GM10266 (cell line): ENCODE results near the gene PLA2G6.

Experiments
- DNase-seq: peaks from one replicate; pipeline ENCODE4 v3.0.0; 2012; ENCODE audit errors: extremely low spot score
- TF ChIP-seq, protein P1 (sequence below): IDR thresholded peaks from 2 replicates; pipeline ENCODE4 v1.5.1; 2012; ENCODE audit warnings: mild to moderate bottlenecking, low read depth; ENCODE audit not compliant: control insufficient read depth, insufficient read depth; ENCODE audit errors: missing control alignments

PLA2G6 gene

DNA sequence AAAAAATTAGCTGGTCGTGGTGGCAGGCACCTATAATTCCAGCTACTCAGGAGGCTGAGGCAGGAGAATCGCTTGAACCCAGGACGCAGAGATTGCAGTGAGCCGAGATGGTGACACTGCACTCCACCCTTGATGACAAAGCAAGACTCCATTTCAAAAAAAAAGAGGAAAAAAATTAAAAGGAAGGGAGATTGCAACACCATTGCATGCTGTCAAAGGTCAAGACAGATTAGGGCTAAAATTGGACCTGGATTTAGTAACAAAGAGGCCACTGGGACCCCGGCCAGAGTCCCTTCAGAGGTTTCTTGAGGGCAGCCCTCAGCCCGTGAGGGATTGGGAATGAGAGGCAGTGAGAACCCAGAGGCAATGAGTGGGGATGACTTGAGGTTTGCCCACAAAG is 11.9 kb upstream of the PLA2G6 start:
- no peak for DNase-seq
- TF ChIP-seq, protein P1, sequence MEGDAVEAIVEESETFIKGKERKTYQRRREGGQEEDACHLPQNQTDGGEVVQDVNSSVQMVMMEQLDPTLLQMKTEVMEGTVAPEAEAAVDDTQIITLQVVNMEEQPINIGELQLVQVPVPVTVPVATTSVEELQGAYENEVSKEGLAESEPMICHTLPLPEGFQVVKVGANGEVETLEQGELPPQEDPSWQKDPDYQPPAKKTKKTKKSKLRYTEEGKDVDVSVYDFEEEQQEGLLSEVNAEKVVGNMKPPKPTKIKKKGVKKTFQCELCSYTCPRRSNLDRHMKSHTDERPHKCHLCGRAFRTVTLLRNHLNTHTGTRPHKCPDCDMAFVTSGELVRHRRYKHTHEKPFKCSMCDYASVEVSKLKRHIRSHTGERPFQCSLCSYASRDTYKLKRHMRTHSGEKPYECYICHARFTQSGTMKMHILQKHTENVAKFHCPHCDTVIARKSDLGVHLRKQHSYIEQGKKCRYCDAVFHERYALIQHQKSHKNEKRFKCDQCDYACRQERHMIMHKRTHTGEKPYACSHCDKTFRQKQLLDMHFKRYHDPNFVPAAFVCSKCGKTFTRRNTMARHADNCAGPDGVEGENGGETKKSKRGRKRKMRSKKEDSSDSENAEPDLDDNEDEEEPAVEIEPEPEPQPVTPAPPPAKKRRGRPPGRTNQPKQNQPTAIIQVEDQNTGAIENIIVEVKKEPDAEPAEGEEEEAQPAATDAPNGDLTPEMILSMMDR = no peak

DNA sequence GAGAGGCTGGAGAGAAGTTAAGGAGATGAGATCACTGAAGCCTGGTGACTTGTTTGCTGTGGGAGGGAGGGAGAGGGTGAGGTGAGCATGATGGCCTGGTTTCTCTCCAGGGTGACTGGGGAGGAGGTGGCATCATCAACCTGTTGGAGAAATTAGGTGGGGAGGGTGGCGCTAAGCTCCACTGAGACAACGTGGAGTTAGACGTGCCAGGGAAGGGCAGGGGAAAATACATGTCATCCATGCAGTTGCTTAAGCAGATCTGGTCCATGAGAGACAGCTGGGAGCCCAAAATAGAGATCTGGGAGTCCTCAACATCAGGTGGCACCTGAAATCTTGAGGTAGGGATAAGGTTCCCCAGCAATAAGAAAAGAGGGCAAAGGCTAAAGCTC is 10.8 kb upstream of the PLA2G6 start:
- TF ChIP-seq, protein P1 = no peak
- DNase-seq = no peak

DNA sequence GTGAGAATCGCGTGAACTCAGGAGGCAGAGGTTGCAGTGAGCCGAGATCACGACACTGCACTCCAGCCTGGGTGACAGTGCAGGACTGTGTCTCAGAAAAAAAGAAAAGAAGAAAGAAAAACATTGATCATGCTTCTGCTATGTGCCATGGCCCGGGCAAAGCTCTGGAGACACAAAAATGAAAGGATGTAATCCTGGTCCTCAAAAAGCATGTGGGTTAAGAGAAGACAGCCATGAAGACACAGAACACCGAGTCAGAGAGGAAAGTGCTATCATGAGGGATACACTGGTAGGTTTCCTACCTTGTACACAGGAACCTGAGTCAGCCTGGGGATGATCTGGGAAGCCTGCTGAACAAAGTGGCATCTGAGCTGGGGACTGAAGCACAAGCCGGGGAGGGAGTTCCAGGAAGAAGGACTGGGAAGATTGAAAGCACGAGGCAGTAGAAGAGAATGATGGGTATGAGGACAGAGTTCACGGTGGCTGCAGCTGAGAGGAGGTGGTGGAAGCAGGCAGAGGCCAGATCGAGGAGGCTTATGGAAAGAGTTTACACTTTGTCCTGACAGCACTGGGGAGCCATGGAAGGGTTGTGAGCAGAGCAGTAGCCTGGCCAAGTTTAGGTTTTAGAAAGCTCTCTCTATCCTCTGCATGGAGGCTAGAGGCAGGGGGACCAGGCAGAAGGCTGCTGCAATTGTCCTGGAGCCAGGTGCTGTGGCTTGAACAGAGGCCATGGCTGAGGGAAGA is 10.3 kb upstream of the PLA2G6 start:
- TF ChIP-seq, protein P1 = no peak
- DNase-seq = no peak

DNA sequence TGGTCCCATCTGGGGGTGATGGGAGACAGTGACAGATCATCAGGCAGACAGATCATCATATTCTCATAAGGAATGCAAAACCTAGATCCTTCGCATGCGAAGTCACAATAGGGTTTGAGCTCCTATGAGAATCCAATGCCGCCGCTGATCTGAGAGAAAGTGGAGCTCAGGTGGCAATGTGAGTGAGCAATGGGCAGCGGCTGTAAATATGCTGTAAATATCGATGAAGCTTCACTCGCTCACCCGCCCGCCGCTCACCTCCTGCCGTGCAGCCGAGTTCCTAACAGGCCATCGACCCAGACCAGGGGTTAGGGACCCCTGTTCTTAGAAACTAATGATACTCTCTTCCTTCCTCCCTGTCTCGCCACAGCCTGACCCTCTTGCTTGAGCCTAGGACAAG is 9.4 kb upstream of the PLA2G6 start:
- DNase-seq = no peak

DNA sequence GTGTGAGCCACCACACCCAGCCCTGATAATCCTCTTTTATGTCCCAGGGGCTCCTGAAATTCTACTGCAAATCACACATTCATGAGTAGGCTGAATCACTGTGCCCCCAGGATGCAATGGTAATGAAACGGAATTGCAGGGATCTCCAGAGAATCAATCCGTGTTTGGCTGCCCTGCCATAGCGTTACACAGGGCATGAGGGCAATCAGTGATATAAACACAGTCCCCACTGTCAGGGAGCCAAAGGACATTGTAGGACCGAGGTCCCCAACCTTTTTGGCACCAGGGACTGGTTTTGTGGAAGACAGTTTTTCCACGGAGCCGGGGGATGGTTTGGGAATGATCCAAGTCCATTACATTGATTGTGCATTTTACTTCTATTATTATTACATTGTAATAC is 9.0 kb upstream of the PLA2G6 start:
- DNase-seq = no peak
- TF ChIP-seq, protein P1 = no peak

More for the DNA sequence above, 9.4 kb upstream of the PLA2G6 start:
- TF ChIP-seq, protein P1 = no peak

DNA sequence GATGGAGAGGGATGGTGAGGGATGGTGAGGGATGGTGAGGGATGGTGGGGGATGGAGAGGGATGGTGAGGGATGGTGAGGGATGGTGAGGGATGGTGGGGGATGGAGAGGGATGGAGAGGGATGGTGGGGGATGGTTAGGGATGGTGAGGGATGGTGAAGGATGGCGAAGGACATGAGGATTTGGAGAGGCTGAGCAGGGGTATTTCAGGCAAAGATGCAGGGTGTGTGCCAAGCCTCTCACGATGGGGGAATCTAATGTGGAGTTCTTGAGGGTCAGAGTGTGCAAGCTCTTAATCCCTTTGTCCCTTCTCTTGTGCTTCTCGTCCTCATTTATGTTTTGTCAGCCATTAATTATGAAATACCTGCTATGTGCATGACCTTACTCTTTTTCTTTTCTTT is 7.5 kb upstream of the PLA2G6 start:
- DNase-seq = no peak
- TF ChIP-seq, protein P1 = no peak

DNA sequence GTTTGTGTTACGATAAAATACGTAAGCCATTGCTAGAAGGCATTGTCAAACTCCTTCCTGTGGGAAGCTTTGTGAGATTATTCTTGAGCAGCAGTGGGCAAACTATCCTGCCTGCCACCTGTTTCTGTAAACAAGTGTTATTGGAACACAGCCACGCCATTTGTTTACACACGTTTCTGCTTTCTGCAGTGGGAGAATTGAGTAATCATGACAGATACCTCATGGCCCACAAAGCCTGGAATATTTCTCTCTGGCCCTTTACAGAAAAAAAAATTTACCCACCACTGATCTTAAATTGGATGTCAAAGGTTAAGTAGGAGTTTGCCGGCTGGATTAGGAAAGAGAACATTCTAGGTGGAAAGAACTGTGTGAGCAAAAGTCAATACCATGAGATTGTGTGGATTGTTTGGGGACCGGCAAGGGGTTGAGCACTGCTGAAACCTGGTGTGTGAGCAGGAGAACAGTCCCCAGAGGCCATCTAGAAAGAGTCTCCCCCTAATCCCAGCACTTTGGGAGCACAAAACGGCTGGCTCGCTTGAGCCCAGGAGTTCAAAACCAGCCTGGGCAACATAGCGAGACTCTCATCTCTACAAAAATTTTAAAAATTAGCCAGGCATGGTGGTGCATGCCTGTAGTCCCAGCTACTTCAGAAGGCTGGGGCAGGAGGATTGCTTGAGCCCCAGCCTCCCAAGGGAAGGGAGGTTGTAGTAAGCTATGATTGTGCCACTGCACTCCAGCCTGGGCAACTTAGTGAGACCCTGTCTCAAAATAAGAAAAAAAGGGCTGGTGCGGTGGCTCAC is 6.0 kb upstream of the PLA2G6 start:
- no peak for DNase-seq

More for the DNA sequence above, 6.0 kb upstream of the PLA2G6 start:
- TF ChIP-seq, protein P1 = no peak
